GM13977 (cell line): ENCODE results near the gene LAPTM4A.

Experiments used
- DNase-seq: peaks from one replicate; pipeline ENCODE4 v3.0.0; 2012; ENCODE audit warnings: low spot score
- in situ Hi-C: fragments of 300-500 bp; cut with MboI; formaldehyde crosslinking; loops from one replicate; pipeline ENCODE4 v1.12.0; 2022; ENCODE audit warnings: low sequenced_read_pairs, low pct_unique_long_range_greater_than_20kb, mixed read lengths, inconsistent platforms; ENCODE audit not compliant: unreplicated experiment
- TF ChIP-seq, protein P1 (sequence below): IDR thresholded peaks from 2 replicates; pipeline ENCODE4 v1.5.1; 2012; ENCODE audit warnings: mild to moderate bottlenecking, control low read depth; ENCODE audit not compliant: insufficient read depth; ENCODE audit errors: extremely low read depth, missing control alignments

The LAPTM4A gene

DNA sequence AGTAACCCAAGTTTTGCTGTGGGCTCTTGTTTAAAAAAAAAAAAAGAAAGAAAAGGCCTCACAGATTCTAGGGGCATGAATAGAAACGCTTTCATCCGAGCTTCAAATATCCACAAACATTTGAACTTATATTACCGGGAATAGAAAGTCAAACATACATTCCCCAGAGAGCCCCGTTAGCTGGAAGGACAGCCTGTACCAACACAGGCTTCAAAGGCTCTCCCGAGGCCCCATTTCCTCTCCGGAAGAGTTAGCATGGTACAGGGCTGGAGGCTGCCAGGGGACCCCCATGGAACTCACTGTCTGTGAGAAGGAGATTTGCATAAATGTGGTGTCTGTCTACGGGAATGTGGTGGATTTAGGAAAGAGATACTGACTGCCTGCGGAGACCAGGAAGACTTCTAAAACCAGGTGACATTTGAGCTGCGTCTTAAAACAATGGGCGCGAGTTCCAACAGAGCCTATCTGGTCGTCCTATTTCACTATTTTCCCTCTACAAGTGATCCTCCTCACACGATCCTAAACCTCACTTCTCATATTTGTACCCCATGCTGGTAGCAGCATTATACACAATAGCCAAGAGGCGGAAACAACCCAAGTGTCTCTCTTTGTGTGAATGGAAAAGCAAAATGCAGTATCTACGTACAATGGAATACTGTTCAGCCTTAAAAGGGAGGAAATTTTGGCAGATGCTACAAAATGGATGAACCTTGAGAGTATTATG, 38.1 kb downstream of the LAPTM4A start:
- DNase-seq = no peak
- TF ChIP-seq, protein P1, sequence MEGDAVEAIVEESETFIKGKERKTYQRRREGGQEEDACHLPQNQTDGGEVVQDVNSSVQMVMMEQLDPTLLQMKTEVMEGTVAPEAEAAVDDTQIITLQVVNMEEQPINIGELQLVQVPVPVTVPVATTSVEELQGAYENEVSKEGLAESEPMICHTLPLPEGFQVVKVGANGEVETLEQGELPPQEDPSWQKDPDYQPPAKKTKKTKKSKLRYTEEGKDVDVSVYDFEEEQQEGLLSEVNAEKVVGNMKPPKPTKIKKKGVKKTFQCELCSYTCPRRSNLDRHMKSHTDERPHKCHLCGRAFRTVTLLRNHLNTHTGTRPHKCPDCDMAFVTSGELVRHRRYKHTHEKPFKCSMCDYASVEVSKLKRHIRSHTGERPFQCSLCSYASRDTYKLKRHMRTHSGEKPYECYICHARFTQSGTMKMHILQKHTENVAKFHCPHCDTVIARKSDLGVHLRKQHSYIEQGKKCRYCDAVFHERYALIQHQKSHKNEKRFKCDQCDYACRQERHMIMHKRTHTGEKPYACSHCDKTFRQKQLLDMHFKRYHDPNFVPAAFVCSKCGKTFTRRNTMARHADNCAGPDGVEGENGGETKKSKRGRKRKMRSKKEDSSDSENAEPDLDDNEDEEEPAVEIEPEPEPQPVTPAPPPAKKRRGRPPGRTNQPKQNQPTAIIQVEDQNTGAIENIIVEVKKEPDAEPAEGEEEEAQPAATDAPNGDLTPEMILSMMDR = no peak
- in situ Hi-C loops = loop anchor here (10.0 kb wide), 1 partner anchor 82 kb away; no protein-coding TSS in a partner anchor

DNA sequence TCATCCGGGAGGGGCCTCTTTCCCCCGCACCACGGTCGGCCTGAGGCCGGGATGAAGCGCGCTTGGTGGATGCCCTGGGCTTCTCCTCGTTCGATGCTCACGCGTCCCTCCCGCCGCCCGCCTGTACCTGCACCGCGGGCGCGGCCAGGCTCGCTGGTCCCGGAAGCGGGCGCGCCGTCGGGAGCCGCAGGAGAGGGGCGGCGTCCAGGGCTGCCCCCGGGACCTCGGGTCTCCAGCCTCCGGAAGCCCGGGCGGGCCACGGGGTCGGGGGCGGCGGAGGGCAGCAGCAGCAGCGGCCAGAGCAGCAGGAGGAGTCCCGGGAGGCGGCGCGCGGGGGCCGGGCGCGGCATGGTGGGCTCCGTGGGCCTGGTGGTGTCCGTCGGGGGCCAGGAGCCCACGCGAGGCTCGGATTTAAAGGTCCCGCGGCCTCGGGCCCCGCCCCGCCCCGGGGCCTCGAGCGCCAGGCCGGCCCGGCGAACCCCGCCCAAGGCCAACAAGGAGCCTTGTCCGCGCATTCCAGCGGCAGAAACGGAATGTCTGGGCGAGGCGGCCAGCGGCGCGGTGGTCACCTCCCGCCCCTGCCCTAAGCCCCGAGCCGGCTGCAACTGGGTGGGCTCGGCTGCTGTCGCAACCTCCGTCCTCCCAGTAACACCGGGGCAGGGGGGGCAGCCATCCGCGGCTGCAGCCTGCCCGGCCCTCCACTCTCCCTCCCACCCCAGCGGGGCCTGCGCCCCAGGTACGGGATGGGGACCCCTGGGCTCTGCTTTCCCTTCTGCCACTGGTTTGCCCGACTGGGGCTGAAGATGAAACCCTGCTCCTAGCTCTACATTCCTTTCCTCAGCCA, 38.9 kb downstream of the LAPTM4A start, which contains the start of gene MATN3:
Gene MATN3 (minus strand): TSS at position 387 of the 844 bp plus-strand sequence. CDS start 37 bp downstream, at position 350.
- in situ Hi-C loops = loop anchor here (10.0 kb wide), 1 partner anchor 82 kb away; no protein-coding TSS in a partner anchor
- TF ChIP-seq, protein P1 = no peak
- peak; percentile 50 for DNase-seq

DNA sequence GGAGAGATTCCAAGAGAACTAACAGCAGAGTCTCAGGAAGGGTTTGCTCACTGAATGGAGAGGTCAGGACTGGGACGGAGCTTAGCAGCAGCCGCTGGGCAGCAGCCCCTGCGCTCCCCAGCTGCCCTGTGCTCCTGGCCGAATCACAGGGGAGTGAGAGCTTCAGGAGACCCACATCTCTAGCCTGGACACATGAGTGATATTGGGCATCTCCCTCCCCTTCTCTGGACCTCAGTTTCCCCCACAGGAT, 39.5 kb downstream of the LAPTM4A start:
- in situ Hi-C loops = loop anchor here (10.0 kb wide), 1 partner anchor 83 kb away; no protein-coding TSS in a partner anchor
- DNase-seq = peak; percentile 19
- TF ChIP-seq, protein P1 = no peak

DNA sequence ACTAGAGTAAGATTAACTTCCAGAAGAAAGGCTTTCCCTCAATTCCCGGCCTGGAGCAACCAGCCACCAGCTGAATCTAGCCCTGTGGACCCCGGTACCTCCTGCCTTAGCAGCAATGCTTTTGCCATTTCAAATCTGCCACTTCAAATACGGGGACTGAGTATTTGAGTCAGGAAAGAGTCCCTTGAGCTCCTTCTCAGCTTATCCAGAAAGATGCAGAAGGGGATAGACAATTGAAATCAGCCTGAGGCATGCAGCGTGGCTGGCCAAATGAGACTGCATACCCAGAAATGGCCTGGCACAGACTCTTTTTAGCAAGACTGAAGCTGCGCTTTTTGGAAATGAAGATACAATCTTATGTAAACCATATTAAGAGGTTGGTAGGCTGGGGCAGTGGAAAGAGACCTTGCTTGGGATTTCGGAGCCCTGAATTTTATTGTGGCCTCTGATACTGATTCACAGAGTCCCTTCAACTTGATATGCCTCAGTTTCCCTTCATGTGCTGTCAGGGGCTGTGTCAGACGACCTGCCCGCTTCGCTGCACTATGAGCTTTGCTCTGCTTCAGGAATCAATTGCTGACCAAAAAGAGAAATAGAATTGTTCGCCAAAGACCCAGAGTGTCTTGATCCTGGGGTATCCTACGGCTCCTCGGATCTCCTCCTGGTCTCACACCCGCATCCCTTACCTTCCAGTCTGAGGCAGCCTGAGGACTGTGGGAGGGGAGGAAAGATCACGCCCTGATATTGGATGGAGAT, 40.0 kb downstream of the LAPTM4A start:
- no peak for DNase-seq
- TF ChIP-seq, protein P1 = no peak
- in situ Hi-C loops = loop anchor here (10.0 kb wide), 1 partner anchor 83 kb away; no protein-coding TSS in a partner anchor

DNA sequence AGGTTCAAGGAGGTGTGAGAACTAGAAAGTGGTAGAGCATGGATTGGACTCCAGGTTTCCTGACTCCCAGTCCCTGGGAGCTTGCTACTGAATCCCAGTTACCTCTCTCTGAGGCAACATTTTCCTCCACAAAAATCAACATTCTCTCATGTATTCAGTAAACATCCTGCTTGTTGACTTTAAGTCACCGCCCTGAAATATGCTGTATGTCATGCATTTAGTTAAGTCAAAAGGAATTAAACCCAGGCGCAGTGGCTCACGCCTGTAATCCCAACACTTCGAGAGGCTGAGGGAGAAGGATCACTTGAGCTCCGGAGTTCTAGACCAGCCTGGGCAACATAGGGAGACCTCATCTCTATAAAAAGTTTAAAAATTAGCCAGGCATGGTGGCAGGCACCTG, 42.7 kb downstream of the LAPTM4A start:
- DNase-seq = no peak
- TF ChIP-seq, protein P1 = no peak

DNA sequence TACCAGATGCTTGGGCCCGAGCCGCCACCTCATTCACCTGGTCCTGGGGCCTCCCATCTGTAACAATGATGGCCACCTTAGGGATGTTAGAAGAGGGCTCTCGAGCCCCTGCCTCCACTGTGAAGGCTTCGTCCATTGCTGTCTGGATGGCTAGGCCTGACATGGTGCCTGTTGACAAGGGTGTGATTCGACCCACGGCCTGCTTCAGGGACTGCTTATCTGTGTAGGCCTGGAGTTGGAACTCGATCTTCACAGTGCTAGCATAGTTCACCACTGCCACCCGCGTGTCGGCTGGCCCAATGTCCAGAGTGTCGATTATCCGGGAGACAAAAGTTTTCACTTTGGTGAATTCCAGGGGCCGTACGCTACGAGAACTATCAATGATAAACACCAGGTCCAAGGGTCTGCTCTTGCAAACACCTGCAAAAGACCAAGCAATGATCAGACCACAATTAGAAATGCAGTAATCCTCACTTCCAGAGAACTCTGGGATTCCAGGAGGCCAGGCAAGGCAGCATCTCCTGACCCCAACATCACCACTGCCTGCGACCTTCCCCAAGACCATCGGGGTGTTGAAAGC, 45.4 kb downstream of the LAPTM4A start:
- TF ChIP-seq, protein P1 = no peak
- in situ Hi-C loops = no loop called here
- DNase-seq = no peak

More for the DNA sequence above, 42.7 kb downstream of the LAPTM4A start:
- in situ Hi-C loops = no loop called here
